Measurements from ENCODE around the gene BAIAP2L1.
"Not testable (repeated sequence)": the region's sequence is repeated elsewhere in the genome, so short reads cannot be mapped to it uniquely, and the experiment has no call there.

The BAIAP2L1 gene

GRCh38 chr7:98398567-98399372, 2.1 kb downstream of the BAIAP2L1 start:
- no peak for DNase-seq

GRCh38 chr7:98396768-98397167, 4.1 kb downstream of the BAIAP2L1 start:
- DNase-seq: no peak

- DNase-seq: no peak
Measured at GRCh38 chr7:98395951-98396350, 4.9 kb downstream of the BAIAP2L1 start.

- DNase-seq: no peak
Measured at GRCh38 chr7:98395481-98395880, 5.4 kb downstream of the BAIAP2L1 start.

DNA sequence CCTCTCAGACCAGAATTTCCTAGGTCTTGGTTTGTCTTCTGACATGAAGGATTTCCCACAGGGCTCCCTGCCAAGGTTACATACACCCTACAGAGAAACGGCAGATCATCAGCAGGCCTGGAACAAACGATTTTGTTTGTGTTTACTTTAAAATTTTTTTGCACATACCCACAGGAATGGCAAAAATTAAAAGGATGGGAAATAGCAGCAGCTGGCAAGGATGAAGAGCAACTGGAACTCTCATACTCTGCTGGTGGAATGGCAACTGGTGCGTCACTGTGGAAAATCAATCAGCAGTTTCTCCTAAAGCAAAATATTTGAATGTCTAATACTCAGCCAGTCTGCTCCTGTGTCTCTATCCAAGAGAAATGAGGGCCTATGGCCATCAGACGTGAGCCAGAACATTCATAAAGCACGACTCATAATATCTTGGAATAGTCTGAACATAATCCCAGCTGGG, 6.5 kb downstream of the BAIAP2L1 start:
- DNase-seq: no peak

- DNase-seq: no peak
Measured at GRCh38 chr7:98387544-98388226, 13.2 kb downstream of the BAIAP2L1 start.

- no peak for DNase-seq
Measured at GRCh38 chr7:98387131-98387530, 13.8 kb downstream of the BAIAP2L1 start.

DNA sequence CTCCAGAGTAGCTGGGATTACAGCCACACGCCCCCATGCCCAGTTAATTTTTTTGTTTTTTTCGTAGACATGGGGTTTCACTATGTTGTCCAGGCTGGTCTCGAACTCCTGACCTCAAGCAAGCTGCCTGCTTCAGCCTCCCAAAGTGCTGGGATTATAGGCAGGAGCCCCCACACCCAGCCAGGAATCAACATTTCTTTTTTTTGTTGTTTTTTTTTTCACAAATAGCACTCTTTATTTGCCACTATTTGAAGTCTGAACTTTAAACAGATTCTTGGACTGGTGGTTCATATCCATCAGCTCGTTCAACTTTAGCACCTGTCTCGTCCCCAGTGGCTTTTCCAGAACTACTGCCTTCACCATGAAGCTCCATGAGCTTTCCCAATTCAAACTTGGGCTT, 15.4 kb downstream of the BAIAP2L1 start:
- DNase-seq: not testable (repeated sequence)

GRCh38 chr7:98378210-98378819, 22.6 kb downstream of the BAIAP2L1 start:
- DNase-seq: no peak

- no peak for DNase-seq
Measured at GRCh38 chr7:98376711-98377110, 24.2 kb downstream of the BAIAP2L1 start.

DNA sequence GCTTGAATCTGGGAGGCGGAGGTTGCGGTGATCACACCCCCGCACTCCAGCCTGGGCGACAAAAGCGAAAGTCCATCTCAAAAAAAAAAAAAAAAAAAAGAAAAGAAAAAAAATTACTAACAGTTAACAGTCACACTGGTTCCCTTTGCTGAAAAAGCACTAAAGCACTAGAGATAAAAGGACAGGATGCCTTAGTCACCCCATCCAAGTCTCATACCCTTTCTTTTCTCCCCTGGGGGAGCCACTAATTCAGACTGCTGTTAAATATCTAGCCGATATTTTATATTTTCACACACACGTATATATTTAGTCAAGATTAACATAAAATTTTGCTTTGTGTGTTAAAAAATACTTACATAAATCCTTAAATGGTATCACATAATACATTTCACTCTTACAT, 25.2 kb downstream of the BAIAP2L1 start:
- DNase-seq: no peak

GRCh38 chr7:98374285-98374680, 26.6 kb downstream of the BAIAP2L1 start:
- DNase-seq: no peak

- DNase-seq: no peak
Measured at GRCh38 chr7:98372993-98373392, 27.9 kb downstream of the BAIAP2L1 start.

DNA sequence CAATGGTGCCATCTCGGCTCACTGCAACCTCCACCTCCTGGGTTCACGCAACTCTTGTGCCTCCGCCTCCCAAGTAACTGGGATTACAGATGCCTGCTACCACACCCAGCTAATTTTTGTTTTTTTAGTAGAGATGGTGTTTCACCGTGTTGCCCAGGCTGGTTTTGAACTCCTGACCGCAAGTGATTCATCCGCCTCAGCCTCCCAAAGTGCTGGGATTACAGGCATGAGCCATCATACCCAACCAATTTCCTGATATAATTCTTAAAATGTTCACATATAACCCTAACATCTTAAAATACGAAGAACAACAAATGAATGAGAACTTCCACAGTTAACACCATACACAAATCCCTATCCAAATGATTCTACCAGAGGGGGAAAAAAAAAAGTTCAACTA, 31.2 kb downstream of the BAIAP2L1 start:
- DNase-seq: no peak

DNA sequence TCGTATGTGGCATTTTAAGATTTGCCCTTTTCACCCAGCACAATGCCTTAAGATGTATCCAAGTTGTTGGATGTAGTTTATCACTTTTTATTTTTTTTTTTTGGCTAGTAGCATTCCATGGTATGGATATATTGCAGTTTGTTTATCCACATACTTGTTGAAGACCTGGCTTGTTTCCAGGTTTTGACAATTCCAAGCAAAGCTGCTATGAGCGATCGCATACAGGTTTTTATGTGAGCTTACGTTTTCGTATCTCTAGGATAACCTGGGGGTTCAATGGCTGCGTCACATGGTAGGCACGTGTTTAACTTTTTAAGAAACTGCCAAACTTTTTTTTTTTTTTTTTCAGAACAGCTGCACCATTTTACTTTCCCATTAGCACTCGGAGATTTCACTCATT, 32.2 kb downstream of the BAIAP2L1 start:
- DNase-seq: no peak

- no peak for DNase-seq
Measured at GRCh38 chr7:98366562-98366938, 34.3 kb downstream of the BAIAP2L1 start.

GRCh38 chr7:98365863-98366561, 34.9 kb downstream of the BAIAP2L1 start:
- no peak for DNase-seq

DNA sequence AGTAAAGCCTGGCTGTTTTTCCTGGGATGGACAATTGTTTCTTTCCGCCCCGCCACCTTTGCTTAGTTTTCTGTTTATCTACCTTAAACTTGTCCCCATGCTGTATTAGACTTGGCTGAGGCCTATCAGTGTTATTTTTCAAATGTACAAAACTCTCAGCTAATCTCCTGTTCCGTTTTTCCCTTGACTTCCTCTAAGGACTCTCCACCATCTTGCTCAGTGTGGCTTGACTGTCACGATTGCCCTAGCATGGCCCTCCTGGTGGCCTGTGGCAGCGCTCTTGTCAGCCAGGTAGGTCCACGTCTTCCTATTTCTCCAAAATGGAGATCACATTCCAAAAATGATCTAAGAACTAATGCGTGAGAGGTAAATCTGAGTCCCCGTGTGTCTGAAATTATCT, 36.7 kb downstream of the BAIAP2L1 start:
- DNase-seq: no peak

GRCh38 chr7:98362517-98362916, 38.4 kb downstream of the BAIAP2L1 start:
- no peak for DNase-seq

- no peak for DNase-seq
Measured at GRCh38 chr7:98360221-98361130, 40.4 kb downstream of the BAIAP2L1 start.

- no peak for DNase-seq
Measured at GRCh38 chr7:98359395-98359794, 41.5 kb downstream of the BAIAP2L1 start.

GRCh38 chr7:98358706-98359105, 42.2 kb downstream of the BAIAP2L1 start:
- no peak for DNase-seq

All from SHP77 treated with DMSO at 0.1 percent for 48 hours (cell line).